Endothelial cell of umbilical vein (primary cell): ENCODE measurements around the gene ZNF219. TPM values are rescaled to one million over a fixed set of nuclear protein-coding genes. Genes with fewer than 3 reads are reported as not detected.

Experiments used
- BruUV-seq: library from RNA; stranded (reverse); fragments of 400-500 nt; replicated peaks from 2 replicates; lab custom pipeline; 2021; lab: Mats Ljungman, UMichigan
- CTCF ChIA-PET: fragments of 300-600, 350-600 bp; sonication (Branson Sonifier 250); formaldehyde crosslinking; loops from one replicate; lab custom pipeline; 2021; ENCODE audit warnings: antibody characterized with exemption, inconsistent platforms; lab: Charles Lee
- POLR2A ChIA-PET: fragments of 300-600, 350-600 bp; sonication (Branson Sonifier 250); formaldehyde crosslinking; loops from one replicate; lab custom pipeline; 2021; ENCODE audit warnings: antibody characterized with exemption, inconsistent platforms; lab: Charles Lee
- DNase-seq: peaks from one replicate; pipeline ENCODE4 v3.0.0-alpha.2; 2011; ENCODE audit warnings: low read depth, low spot score
- FAIRE-seq: peaks from 2 replicates; lab custom pipeline; 2011; peaks lifted over from hg19 to GRCh38; lab: Jason Lieb, UNC
- H2AFZ ChIP-seq: 2 replicates; pipeline ENCODE4 v1.6.0; 2012; ENCODE audit warnings: low read depth, low read length, control low read depth, inconsistent platforms
- H3K27ac ChIP-seq: 2 replicates; pipeline ENCODE4 v1.5.1; 2011; ENCODE audit warnings: low read depth, mild to moderate bottlenecking, control low read depth, low read length, moderate library complexity; ENCODE audit not compliant: insufficient read depth
- H3K27me3 ChIP-seq, 2 experiments: 2 replicates each; pipeline versions ENCODE4 v1.6.0 to v1.6.1; 2011; ENCODE audit warnings: low read length in 2 of 2, mixed read lengths in 1 of 2; ENCODE audit not compliant: control insufficient read depth in 2 of 2, insufficient read depth in 2 of 2
- H3K36me3 ChIP-seq, 2 experiments: 2 replicates in 1 of 2; 3 replicates in 1 of 2; pipeline ENCODE4 v1.5.1; 2011; ENCODE audit warnings: low read length in 2 of 2, mild to moderate bottlenecking in 1 of 2, moderate library complexity in 1 of 2; ENCODE audit not compliant: control insufficient read depth in 2 of 2, insufficient read depth in 2 of 2; ENCODE audit errors: extremely low read depth in 1 of 2
- H3K4me1 ChIP-seq: 3 replicates; pipeline ENCODE4 v1.5.1; 2011; ENCODE audit warnings: mild to moderate bottlenecking, low read length; ENCODE audit not compliant: control insufficient read depth, insufficient read depth; ENCODE audit errors: extremely low read depth
- H3K4me2 ChIP-seq: 2 replicates; pipeline ENCODE4 v1.6.1; 2011; ENCODE audit warnings: low read length, control low read depth, mixed read lengths; ENCODE audit not compliant: insufficient read depth
- H3K4me3 ChIP-seq, 3 experiments: fragments of 200-600 bp in 1 of 3; sonication (generic), shearing (Covaris generic) in 1 of 3; replicated peaks in 1 of 3; 2 replicates each; pipeline ENCODE4 v1.5.1; 2011 to 2016; ENCODE audit warnings: control low read depth in 3 of 3, low read length in 3 of 3, mild to moderate bottlenecking in 2 of 3, inconsistent platforms in 1 of 3, low read depth in 1 of 3, moderate library complexity in 1 of 3; ENCODE audit not compliant: insufficient read depth in 1 of 3
- H3K79me2 ChIP-seq: 2 replicates; pipeline ENCODE4 v1.6.0; 2012; ENCODE audit warnings: low read length, inconsistent platforms; ENCODE audit not compliant: control insufficient read depth, insufficient read depth
- H3K9ac ChIP-seq: replicated peaks from 2 replicates; pipeline ENCODE3; 2011; ENCODE audit warnings: low read length, control low read depth; ENCODE audit not compliant: insufficient read depth; ENCODE audit errors: extremely low read depth
- H3K9me1 ChIP-seq: replicated peaks from 3 replicates; pipeline ENCODE4 v1.6.0; 2011; ENCODE audit warnings: mild to moderate bottlenecking, low read length; ENCODE audit not compliant: control insufficient read depth, insufficient read depth; ENCODE audit errors: extremely low read depth
- H3K9me3 ChIP-seq: replicated peaks from 2 replicates; pipeline ENCODE4 v1.5.1; 2012; ENCODE audit warnings: low read length, inconsistent platforms; ENCODE audit not compliant: control insufficient read depth, insufficient read depth
- H4K20me1 ChIP-seq: replicated peaks from 2 replicates; pipeline ENCODE3; 2011; ENCODE audit warnings: mild to moderate bottlenecking, low read length; ENCODE audit not compliant: control insufficient read depth, insufficient read depth; ENCODE audit errors: extremely low read depth
- EZH2 ChIP-seq: IDR thresholded peaks from 2 replicates; pipeline ENCODE4 v1.6.1; 2012; ENCODE audit warnings: borderline replicate concordance, low read depth, mild to moderate bottlenecking, moderate library complexity, low read length, inconsistent platforms; ENCODE audit not compliant: severe bottlenecking
- FOS ChIP-seq: IDR thresholded peaks from 2 replicates; pipeline ENCODE4 v1.6.1; 2011; ENCODE audit warnings: mild to moderate bottlenecking, low read length, moderate library complexity, borderline replicate concordance; ENCODE audit not compliant: insufficient read depth
- GATA2 ChIP-seq: IDR thresholded peaks from 2 replicates; pipeline ENCODE4 v1.7.0; 2011; ENCODE audit warnings: low read depth, mild to moderate bottlenecking, moderate library complexity, mixed read lengths, low read length; ENCODE audit not compliant: insufficient read length, insufficient read depth
- JUN ChIP-seq: IDR thresholded peaks from 2 replicates; pipeline ENCODE4 v1.6.1; 2011; ENCODE audit warnings: borderline replicate concordance, low read depth; ENCODE audit not compliant: insufficient read length, insufficient read depth
- MYC ChIP-seq: IDR thresholded peaks from one replicate; pipeline ENCODE4 v1.6.1; 2011; ENCODE audit warnings: mild to moderate bottlenecking, low read depth, low read length
- POLR2A ChIP-seq: IDR thresholded peaks from 2 replicates; pipeline ENCODE4 v1.6.1; 2012; ENCODE audit warnings: low read depth, mild to moderate bottlenecking, control low read depth, low read length
- POLR2AphosphoS5 ChIP-seq: IDR thresholded peaks from 2 replicates; pipeline ENCODE4 v1.6.1; 2012; ENCODE audit warnings: low read depth, mild to moderate bottlenecking, control low read depth, low read length, moderate library complexity; ENCODE audit not compliant: insufficient read depth
- dilution Hi-C: fragments of 300-500 bp; cut with MboI; formaldehyde crosslinking; loops from one replicate; pipeline ENCODE4 v1.15.0; 2019; ENCODE audit warnings: low sequenced_read_pairs; ENCODE audit not compliant: extremely low pct_ligation_motif_present
- intact Hi-C: fragments of 100-400 bp; cut with micrococcal nuclease; formaldehyde crosslinking; loops from one replicate; pipeline ENCODE4 v1.10.0; 2022
- polyA plus RNA-seq, 4 experiments: library from polyadenylated mRNA; depleted of rRNA in 3 of 4; stranded (reverse) in 3 of 4; unstranded in 1 of 4; fragments of >200 nt; gene quantifications; 2 replicates each; pipeline versions ENCODE4 v1.2.1 to v1.2.3, GENCODE V29; 2011 to 2012; ENCODE audit warnings: missing spikeins in 1 of 4
- total RNA-seq: library from RNA; stranded (reverse); gene quantifications from 2 replicates; pipeline ENCODE4 v1.2.3, GENCODE V29; 2021
- TF ChIP-seq, protein P1 (sequence below): IDR thresholded peaks from 2 replicates; pipeline ENCODE4 v1.6.1; 2011; ENCODE audit not compliant: insufficient read depth, insufficient read length
- TF ChIP-seq, protein P2 (sequence below), 2 donors: IDR thresholded peaks; 1 replicate in 1 of 2; 2 replicates in 1 of 2; pipeline ENCODE4 v1.5.1; 2011; ENCODE audit warnings: low read length in 2 of 2, mild to moderate bottlenecking in 2 of 2, moderate library complexity in 2 of 2, control low read depth in 1 of 2, inconsistent platforms in 1 of 2, low read depth in 1 of 2; ENCODE audit not compliant: insufficient read depth in 1 of 2; ENCODE audit errors: extremely low read depth in 1 of 2

Gene ZNF219
- total and polyA plus RNA-seq, 2 donors (not counting 3 experiments of a cell fraction or from before 2014, with no cell fraction given) = 13.2 to 15.2 TPM

DNA sequence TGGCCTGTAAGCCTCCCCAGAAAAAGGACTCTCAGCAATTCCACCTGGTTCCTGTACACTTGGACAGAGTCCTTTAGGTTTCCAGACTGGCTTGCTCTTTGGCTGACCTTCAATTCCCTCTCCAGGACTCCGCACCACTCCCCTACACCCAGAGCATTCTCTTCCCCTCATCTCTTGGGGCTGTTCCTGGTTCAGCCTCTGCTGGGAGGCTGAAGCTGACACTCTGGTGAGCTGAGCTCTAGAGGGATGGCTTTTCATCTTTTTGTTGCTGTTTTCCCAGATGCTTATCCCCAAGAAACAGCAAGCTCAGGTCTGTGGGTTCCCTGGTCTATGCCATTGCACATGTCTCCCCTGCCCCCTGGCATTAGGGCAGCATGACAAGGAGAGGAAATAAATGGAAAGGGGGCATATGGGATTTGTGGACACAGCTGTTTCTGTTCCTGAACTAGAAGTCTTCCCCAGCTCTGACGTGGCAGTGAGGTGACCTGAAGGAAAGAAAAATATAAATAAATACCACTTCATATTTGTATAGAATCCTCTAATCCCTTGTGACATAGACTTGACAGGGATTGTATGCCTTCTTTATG is 55.0 kb downstream of the ZNF219 start:
- ChIA-PET CTCF (interaction anchor here (0.8 to 7.0 kb wide), 6 partner anchors 10 to 207 kb away, joined by 3 to 214 read pairs (median 4); no protein-coding TSS in a partner anchor), POLR2A (no interaction called here)
- DNase-seq = no peak
- H3K36me3 ChIP-seq = no peaks in the 10 kb centered on the region
- intact Hi-C loops (no loop called here), dilution Hi-C loops (no loop called here)
- no peak overlapping the region for H3K4me3 ChIP-seq
- H3K4me1 ChIP-seq = peaks cover 4% of the 10 kb centered on the region
- no peak overlapping the region for H3K9ac ChIP-seq
- H2AFZ ChIP-seq = no peak overlapping the region
- peaks cover 12 to 15% of the 10 kb centered on the region in 2 experiments for H3K27me3 ChIP-seq
- no peak overlapping the region for H3K4me2 ChIP-seq
- no peaks in the 10 kb centered on the region for H3K9me3 ChIP-seq
- no peak overlapping the region for H3K27ac ChIP-seq
- H4K20me1 ChIP-seq = no peaks in the 10 kb centered on the region
- no peaks in the 10 kb centered on the region for H3K79me2 ChIP-seq
- H3K9me1 ChIP-seq = no peaks in the 10 kb centered on the region
- FAIRE-seq = no peak
- no TSS peak for BruUV-seq
- TF ChIP-seq JUN (no peak), GATA2 (no peak), POLR2AphosphoS5 (no peak), FOS (no peak), POLR2A (no peak), MYC (no peak), EZH2 (no peak)
- TF ChIP-seq, protein P1, sequence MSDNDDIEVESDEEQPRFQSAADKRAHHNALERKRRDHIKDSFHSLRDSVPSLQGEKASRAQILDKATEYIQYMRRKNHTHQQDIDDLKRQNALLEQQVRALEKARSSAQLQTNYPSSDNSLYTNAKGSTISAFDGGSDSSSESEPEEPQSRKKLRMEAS = no peak
- TF ChIP-seq, protein P2, sequence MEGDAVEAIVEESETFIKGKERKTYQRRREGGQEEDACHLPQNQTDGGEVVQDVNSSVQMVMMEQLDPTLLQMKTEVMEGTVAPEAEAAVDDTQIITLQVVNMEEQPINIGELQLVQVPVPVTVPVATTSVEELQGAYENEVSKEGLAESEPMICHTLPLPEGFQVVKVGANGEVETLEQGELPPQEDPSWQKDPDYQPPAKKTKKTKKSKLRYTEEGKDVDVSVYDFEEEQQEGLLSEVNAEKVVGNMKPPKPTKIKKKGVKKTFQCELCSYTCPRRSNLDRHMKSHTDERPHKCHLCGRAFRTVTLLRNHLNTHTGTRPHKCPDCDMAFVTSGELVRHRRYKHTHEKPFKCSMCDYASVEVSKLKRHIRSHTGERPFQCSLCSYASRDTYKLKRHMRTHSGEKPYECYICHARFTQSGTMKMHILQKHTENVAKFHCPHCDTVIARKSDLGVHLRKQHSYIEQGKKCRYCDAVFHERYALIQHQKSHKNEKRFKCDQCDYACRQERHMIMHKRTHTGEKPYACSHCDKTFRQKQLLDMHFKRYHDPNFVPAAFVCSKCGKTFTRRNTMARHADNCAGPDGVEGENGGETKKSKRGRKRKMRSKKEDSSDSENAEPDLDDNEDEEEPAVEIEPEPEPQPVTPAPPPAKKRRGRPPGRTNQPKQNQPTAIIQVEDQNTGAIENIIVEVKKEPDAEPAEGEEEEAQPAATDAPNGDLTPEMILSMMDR (IDR thresholded peaks at IDR 0.05; ENCODE audit: extremely low read depth in 1 of 2, insufficient read depth in 1 of 2, low read depth in 1 of 2, low read length in 2 of 2) = no peak
